ENCODE data around the gene CD44.

Gene CD44

GRCh38 chr11:35193767-35194166 is 54.8 kb downstream of the CD44 start:
- Histone ChIP-seq H3K27me3 (ENCODE audit: insufficient read depth, low read length, poor library complexity) (no peaks in the 10 kb centered on the region), H3K9me3 (ENCODE audit: insufficient read depth, low read length, severe bottlenecking) (no peaks in the 10 kb centered on the region), H3K36me3 (ENCODE audit: insufficient read depth, low read length) (peaks cover 69% of the 10 kb centered on the region), H3K79me2 (ENCODE audit: insufficient read depth, low read length) (no peaks in the 10 kb centered on the region), H3K27ac (ENCODE audit: low read length) (no peak overlapping the region), H3K4me3 (ENCODE audit: low read depth in 1 of 2, low read length in 2 of 2) (no peak overlapping the region), H3K9ac (ENCODE audit: low read depth, low read length) (no peak overlapping the region), H2AFZ (ENCODE audit: low read depth, low read length) (no peak overlapping the region), H3K4me2 (ENCODE audit: insufficient read depth, low read length) (no peak overlapping the region), H4K20me1 (ENCODE audit: insufficient read depth, low read length) (no peaks in the 10 kb centered on the region), H3K4me1 (ENCODE audit: insufficient read depth, low read length) (no peaks in the 10 kb centered on the region)
- DNase-seq (no peak), ATAC-seq (ENCODE audit: insufficient read depth, low read depth) (no peak)
- TF ChIP-seq, protein P1, sequence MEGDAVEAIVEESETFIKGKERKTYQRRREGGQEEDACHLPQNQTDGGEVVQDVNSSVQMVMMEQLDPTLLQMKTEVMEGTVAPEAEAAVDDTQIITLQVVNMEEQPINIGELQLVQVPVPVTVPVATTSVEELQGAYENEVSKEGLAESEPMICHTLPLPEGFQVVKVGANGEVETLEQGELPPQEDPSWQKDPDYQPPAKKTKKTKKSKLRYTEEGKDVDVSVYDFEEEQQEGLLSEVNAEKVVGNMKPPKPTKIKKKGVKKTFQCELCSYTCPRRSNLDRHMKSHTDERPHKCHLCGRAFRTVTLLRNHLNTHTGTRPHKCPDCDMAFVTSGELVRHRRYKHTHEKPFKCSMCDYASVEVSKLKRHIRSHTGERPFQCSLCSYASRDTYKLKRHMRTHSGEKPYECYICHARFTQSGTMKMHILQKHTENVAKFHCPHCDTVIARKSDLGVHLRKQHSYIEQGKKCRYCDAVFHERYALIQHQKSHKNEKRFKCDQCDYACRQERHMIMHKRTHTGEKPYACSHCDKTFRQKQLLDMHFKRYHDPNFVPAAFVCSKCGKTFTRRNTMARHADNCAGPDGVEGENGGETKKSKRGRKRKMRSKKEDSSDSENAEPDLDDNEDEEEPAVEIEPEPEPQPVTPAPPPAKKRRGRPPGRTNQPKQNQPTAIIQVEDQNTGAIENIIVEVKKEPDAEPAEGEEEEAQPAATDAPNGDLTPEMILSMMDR (IDR thresholded peaks at IDR 0.05; ENCODE audit: borderline replicate concordance, extremely low read depth, low read length, poor library complexity, severe bottlenecking): no peak
- TF ChIP-seq EZH2 (IDR thresholded peaks at IDR 0.05; ENCODE audit: borderline replicate concordance, low read depth, low read length, severe bottlenecking): no peak

- H4K20me1 ChIP-seq (ENCODE audit: insufficient read depth, low read length): no peaks in the 10 kb centered on the region
- TF ChIP-seq EZH2 (IDR thresholded peaks at IDR 0.05; ENCODE audit: borderline replicate concordance, low read depth, low read length, severe bottlenecking): no peak
- TF ChIP-seq, protein P1 (IDR thresholded peaks at IDR 0.05; ENCODE audit: borderline replicate concordance, extremely low read depth, low read length, poor library complexity, severe bottlenecking): no peak
- H3K4me3 ChIP-seq (ENCODE audit: low read depth in 1 of 2, low read length in 2 of 2): no peak overlapping the region
- H3K4me1 ChIP-seq (ENCODE audit: insufficient read depth, low read length): no peaks in the 10 kb centered on the region
- no peak overlapping the region for H3K9ac ChIP-seq (ENCODE audit: low read depth, low read length)
- no peak overlapping the region for H2AFZ ChIP-seq (ENCODE audit: low read depth, low read length)
- H3K79me2 ChIP-seq (ENCODE audit: insufficient read depth, low read length): no peaks in the 10 kb centered on the region
- no peaks in the 10 kb centered on the region for H3K9me3 ChIP-seq (ENCODE audit: insufficient read depth, low read length, severe bottlenecking)
- H3K27me3 ChIP-seq (ENCODE audit: insufficient read depth, low read length, poor library complexity): no peaks in the 10 kb centered on the region
- no peak overlapping the region for H3K4me2 ChIP-seq (ENCODE audit: insufficient read depth, low read length)
- H3K36me3 ChIP-seq (ENCODE audit: insufficient read depth, low read length): peaks cover 56% of the 10 kb centered on the region
- DNase-seq (no peak), ATAC-seq (ENCODE audit: insufficient read depth, low read depth) (no peak)
- no peak overlapping the region for H3K27ac ChIP-seq (ENCODE audit: low read length)
Observed at GRCh38 chr11:35197292-35197691, 58.3 kb downstream of the CD44 start.

DNA sequence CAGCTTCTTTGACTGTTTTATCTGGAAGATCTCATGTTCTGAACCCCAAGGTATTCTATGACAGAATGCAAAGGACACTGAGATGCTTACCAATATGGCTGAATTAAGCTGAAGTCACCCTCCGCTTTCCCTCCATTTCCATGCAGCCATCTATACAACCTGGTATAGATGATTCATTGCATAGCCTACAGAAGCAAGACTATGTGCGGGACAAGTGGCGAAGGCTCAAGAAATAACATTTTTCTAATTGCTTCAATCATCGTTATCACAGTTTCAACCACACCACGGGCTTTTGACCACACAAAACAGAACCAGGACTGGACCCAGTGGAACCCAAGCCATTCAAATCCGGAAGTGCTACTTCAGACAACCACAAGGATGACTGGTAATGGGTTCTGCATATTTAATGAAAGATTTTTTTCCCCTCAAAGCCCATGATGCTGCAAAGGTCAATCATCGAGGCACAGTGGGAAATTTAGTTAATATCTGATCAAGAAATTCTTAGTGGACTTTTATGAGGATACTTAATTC is 61.9 kb downstream of the CD44 start:
- TF ChIP-seq, protein P1 (IDR thresholded peaks at IDR 0.05; ENCODE audit: borderline replicate concordance, extremely low read depth, low read length, poor library complexity, severe bottlenecking): no peak
- TF ChIP-seq EZH2 (IDR thresholded peaks at IDR 0.05; ENCODE audit: borderline replicate concordance, low read depth, low read length, severe bottlenecking): no peak

GRCh38 chr11:35204614-35205013 is 65.6 kb downstream of the CD44 start:
- no peak overlapping the region for H3K27ac ChIP-seq (ENCODE audit: low read length)
- H3K36me3 ChIP-seq (ENCODE audit: insufficient read depth, low read length): peaks cover 59% of the 10 kb centered on the region
- ATAC-seq (ENCODE audit: insufficient read depth, low read depth): no peak
- no peak overlapping the region for H3K4me3 ChIP-seq (ENCODE audit: low read depth in 1 of 2, low read length in 2 of 2)
- no peak overlapping the region for H3K4me2 ChIP-seq (ENCODE audit: insufficient read depth, low read length)
- no peaks in the 10 kb centered on the region for H3K4me1 ChIP-seq (ENCODE audit: insufficient read depth, low read length)
- TF ChIP-seq EZH2 (IDR thresholded peaks at IDR 0.05; ENCODE audit: borderline replicate concordance, low read depth, low read length, severe bottlenecking): no peak
- TF ChIP-seq, protein P1 (IDR thresholded peaks at IDR 0.05; ENCODE audit: borderline replicate concordance, extremely low read depth, low read length, poor library complexity, severe bottlenecking): no peak
- H3K9ac ChIP-seq (ENCODE audit: low read depth, low read length): no peak overlapping the region
- no peak overlapping the region for H2AFZ ChIP-seq (ENCODE audit: low read depth, low read length)
- no peaks in the 10 kb centered on the region for H3K9me3 ChIP-seq (ENCODE audit: insufficient read depth, low read length, severe bottlenecking)
- H4K20me1 ChIP-seq (ENCODE audit: insufficient read depth, low read length): no peaks in the 10 kb centered on the region
- no peaks in the 10 kb centered on the region for H3K27me3 ChIP-seq (ENCODE audit: insufficient read depth, low read length, poor library complexity)
- H3K79me2 ChIP-seq (ENCODE audit: insufficient read depth, low read length): no peaks in the 10 kb centered on the region
- DNase-seq: no peak

More for the DNA sequence above, 61.9 kb downstream of the CD44 start:
- H3K36me3 ChIP-seq (ENCODE audit: insufficient read depth, low read length): peaks cover 64% of the 10 kb centered on the region
- H3K4me1 ChIP-seq (ENCODE audit: insufficient read depth, low read length): no peaks in the 10 kb centered on the region
- no peak overlapping the region for H2AFZ ChIP-seq (ENCODE audit: low read depth, low read length)
- no peaks in the 10 kb centered on the region for H3K9me3 ChIP-seq (ENCODE audit: insufficient read depth, low read length, severe bottlenecking)
- no peaks in the 10 kb centered on the region for H4K20me1 ChIP-seq (ENCODE audit: insufficient read depth, low read length)
- no peak overlapping the region for H3K4me2 ChIP-seq (ENCODE audit: insufficient read depth, low read length)
- H3K4me3 ChIP-seq (ENCODE audit: low read depth in 1 of 2, low read length in 2 of 2): no peak overlapping the region
- no peak overlapping the region for H3K27ac ChIP-seq (ENCODE audit: low read length)
- H3K9ac ChIP-seq (ENCODE audit: low read depth, low read length): no peak overlapping the region
- H3K27me3 ChIP-seq (ENCODE audit: insufficient read depth, low read length, poor library complexity): no peaks in the 10 kb centered on the region
- ATAC-seq (ENCODE audit: insufficient read depth, low read depth) (no peak), DNase-seq (no peak)
- H3K79me2 ChIP-seq (ENCODE audit: insufficient read depth, low read length): no peaks in the 10 kb centered on the region

Measured in DND-41 (cell line).